ENCODE data around the gene QSER1. TPM values are rescaled to one million over a fixed set of nuclear protein-coding genes. Genes with fewer than 3 reads are reported as not detected.

QSER1 gene
- total and polyA plus RNA-seq, 2 experiments from 2014 or later, result 29.4 to 132 TPM

DNA sequence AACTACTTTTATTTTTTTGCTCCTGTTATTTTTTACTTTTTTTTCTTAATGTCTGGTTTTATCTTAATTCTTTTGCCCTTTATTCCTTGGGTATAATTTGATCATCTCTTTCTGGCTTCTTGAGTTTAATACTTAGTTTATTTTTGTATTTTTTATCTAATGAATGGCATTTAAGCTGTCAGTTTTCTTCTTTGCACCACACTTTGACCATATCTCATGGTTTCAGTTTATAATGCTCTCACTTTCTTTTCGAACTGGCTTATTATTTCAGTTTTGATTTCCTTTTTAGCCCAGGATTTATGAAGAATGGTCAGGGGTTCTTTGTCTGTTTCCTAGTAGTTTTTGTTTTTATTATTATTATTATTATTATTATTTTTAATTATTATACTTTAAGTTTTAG, 48.3 kb downstream of the QSER1 start:
- DNase-seq (ENCODE audit: low spot score), result no peak
- Mint-ChIP-seq H3K9me3 (no peaks in the 10 kb centered on the region; the same call in 2 of the 3 replicates), H3K36me3 (ENCODE audit: low read depth) (peaks cover 68% of the 10 kb centered on the region), H3K27ac (no peak overlapping the region), H3K27me3 (ENCODE audit: insufficient read depth, low read depth, poor library complexity) (no peaks in the 10 kb centered on the region), H3K4me1 (peaks cover 3% of the 10 kb centered on the region), H3K4me3 (no peak overlapping the region)
- Histone ChIP-seq H3K36me3 (ENCODE audit: insufficient read depth) (peaks cover 18% of the 10 kb centered on the region; the same call in 1 of the 2 replicates), H3K79me2 (replicated peaks; ENCODE audit: insufficient read depth) (peaks cover 90% of the 10 kb centered on the region), H4K20me1 (replicated peaks; ENCODE audit: insufficient read depth) (peaks cover 32% of the 10 kb centered on the region), H3K4me2 (no peak overlapping the region), H3K9me2 (ENCODE audit: insufficient read depth) (no peaks in the 10 kb centered on the region), H3K27ac (ENCODE audit: low read depth) (no peak overlapping the region), H3F3A (replicated peaks; ENCODE audit: low read depth) (no peaks in the 10 kb centered on the region; the same call in 1 of the 2 replicates), H2AFZ (no peak overlapping the region), H3K27me3 (ENCODE audit: insufficient read depth) (no peaks in the 10 kb centered on the region), H3K4me1 (ENCODE audit: insufficient read depth) (peaks cover 17% of the 10 kb centered on the region), H3K4me3 (no peak overlapping the region)
- no peak for TF ChIP-seq ETS1 (IDR thresholded peaks at IDR 0.05)
- no peak for ATAC-seq

- no peak for ATAC-seq
- TF ChIP-seq, protein P1, sequence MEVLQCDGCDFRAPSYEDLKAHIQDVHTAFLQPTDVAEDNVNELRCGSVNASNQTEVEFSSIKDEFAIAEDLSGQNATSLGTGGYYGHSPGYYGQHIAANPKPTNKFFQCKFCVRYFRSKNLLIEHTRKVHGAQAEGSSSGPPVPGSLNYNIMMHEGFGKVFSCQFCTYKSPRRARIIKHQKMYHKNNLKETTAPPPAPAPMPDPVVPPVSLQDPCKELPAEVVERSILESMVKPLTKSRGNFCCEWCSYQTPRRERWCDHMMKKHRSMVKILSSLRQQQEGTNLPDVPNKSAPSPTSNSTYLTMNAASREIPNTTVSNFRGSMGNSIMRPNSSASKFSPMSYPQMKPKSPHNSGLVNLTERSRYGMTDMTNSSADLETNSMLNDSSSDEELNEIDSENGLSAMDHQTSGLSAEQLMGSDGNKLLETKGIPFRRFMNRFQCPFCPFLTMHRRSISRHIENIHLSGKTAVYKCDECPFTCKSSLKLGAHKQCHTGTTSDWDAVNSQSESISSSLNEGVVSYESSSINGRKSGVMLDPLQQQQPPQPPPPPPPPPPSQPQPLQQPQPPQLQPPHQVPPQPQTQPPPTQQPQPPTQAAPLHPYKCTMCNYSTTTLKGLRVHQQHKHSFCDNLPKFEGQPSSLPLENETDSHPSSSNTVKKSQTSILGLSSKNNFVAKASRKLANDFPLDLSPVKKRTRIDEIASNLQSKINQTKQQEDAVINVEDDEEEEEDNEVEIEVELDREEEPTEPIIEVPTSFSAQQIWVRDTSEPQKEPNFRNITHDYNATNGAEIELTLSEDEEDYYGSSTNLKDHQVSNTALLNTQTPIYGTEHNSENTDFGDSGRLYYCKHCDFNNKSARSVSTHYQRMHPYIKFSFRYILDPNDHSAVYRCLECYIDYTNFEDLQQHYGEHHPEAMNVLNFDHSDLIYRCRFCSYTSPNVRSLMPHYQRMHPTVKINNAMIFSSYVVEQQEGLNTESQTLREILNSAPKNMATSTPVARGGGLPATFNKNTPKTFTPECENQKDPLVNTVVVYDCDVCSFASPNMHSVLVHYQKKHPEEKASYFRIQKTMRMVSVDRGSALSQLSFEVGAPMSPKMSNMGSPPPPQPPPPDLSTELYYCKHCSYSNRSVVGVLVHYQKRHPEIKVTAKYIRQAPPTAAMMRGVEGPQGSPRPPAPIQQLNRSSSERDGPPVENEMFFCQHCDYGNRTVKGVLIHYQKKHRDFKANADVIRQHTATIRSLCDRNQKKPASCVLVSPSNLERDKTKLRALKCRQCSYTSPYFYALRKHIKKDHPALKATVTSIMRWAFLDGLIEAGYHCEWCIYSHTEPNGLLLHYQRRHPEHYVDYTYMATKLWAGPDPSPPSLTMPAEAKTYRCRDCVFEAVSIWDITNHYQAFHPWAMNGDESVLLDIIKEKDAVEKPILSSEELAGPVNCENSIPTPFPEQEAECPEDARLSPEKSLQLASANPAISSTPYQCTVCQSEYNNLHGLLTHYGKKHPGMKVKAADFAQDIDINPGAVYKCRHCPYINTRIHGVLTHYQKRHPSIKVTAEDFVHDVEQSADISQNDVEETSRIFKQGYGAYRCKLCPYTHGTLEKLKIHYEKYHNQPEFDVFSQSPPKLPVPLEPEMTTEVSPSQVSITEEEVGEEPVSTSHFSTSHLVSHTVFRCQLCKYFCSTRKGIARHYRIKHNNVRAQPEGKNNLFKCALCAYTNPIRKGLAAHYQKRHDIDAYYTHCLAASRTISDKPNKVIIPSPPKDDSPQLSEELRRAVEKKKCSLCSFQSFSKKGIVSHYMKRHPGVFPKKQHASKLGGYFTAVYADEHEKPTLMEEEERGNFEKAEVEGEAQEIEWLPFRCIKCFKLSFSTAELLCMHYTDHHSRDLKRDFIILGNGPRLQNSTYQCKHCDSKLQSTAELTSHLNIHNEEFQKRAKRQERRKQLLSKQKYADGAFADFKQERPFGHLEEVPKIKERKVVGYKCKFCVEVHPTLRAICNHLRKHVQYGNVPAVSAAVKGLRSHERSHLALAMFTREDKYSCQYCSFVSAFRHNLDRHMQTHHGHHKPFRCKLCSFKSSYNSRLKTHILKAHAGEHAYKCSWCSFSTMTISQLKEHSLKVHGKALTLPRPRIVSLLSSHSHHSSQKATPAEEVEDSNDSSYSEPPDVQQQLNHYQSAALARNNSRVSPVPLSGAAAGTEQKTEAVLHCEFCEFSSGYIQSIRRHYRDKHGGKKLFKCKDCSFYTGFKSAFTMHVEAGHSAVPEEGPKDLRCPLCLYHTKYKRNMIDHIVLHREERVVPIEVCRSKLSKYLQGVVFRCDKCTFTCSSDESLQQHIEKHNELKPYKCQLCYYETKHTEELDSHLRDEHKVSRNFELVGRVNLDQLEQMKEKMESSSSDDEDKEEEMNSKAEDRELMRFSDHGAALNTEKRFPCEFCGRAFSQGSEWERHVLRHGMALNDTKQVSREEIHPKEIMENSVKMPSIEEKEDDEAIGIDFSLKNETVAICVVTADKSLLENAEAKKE (CRISPR knock-in tag; IDR thresholded peaks at IDR 0.05), result no peak
- TF ChIP-seq ETS1 (IDR thresholded peaks at IDR 0.05), result no peak
- no peak for TF ChIP-seq STAT1 (IDR thresholded peaks at IDR 0.05; ENCODE audit: unreplicated experiment)
- TF ChIP-seq ZNF331 (CRISPR knock-in tag; IDR thresholded peaks at IDR 0.05; ENCODE audit: low read depth), result no peak
- no peak for TF ChIP-seq EZH2phosphoT487 (IDR thresholded peaks at IDR 0.05; ENCODE audit: unreplicated experiment)
- no peak for TF ChIP-seq EZH2 (IDR thresholded peaks at IDR 0.05; ENCODE audit: low read depth, unreplicated experiment)
- TF ChIP-seq, protein P2, sequence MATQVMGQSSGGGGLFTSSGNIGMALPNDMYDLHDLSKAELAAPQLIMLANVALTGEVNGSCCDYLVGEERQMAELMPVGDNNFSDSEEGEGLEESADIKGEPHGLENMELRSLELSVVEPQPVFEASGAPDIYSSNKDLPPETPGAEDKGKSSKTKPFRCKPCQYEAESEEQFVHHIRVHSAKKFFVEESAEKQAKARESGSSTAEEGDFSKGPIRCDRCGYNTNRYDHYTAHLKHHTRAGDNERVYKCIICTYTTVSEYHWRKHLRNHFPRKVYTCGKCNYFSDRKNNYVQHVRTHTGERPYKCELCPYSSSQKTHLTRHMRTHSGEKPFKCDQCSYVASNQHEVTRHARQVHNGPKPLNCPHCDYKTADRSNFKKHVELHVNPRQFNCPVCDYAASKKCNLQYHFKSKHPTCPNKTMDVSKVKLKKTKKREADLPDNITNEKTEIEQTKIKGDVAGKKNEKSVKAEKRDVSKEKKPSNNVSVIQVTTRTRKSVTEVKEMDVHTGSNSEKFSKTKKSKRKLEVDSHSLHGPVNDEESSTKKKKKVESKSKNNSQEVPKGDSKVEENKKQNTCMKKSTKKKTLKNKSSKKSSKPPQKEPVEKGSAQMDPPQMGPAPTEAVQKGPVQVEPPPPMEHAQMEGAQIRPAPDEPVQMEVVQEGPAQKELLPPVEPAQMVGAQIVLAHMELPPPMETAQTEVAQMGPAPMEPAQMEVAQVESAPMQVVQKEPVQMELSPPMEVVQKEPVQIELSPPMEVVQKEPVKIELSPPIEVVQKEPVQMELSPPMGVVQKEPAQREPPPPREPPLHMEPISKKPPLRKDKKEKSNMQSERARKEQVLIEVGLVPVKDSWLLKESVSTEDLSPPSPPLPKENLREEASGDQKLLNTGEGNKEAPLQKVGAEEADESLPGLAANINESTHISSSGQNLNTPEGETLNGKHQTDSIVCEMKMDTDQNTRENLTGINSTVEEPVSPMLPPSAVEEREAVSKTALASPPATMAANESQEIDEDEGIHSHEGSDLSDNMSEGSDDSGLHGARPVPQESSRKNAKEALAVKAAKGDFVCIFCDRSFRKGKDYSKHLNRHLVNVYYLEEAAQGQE (IDR thresholded peaks at IDR 0.05; ENCODE audit: unreplicated experiment), result no peak
- no peak for TF ChIP-seq CREB1 (CRISPR knock-in tag; IDR thresholded peaks at IDR 0.05; ENCODE audit: low read depth)
- TF ChIP-seq NANOG (IDR thresholded peaks at IDR 0.05; ENCODE audit: borderline replicate concordance), result no peak
These were observed 55.4 kb downstream of the QSER1 start for GRCh38 chr11:32947978-32948377.

More at GRCh38 chr11:32947978-32948377, 55.4 kb downstream of the QSER1 start:
- Histone ChIP-seq H3K27me3 (ENCODE audit: insufficient read depth) (no peaks in the 10 kb centered on the region), H3K4me3 (no peak overlapping the region), H3K4me2 (no peak overlapping the region), H3K36me3 (ENCODE audit: insufficient read depth) (peaks cover 4% of the 10 kb centered on the region; the same call in 1 of the 2 replicates), H2AFZ (no peak overlapping the region), H3K27ac (ENCODE audit: low read depth) (peak overlapping the region; percentile 12; the same call in 1 of the 2 replicates), H3K9me2 (ENCODE audit: insufficient read depth) (no peaks in the 10 kb centered on the region), H3K4me1 (ENCODE audit: insufficient read depth) (peaks cover 2% of the 10 kb centered on the region; the same call in 1 of the 2 replicates), H3K79me2 (replicated peaks; ENCODE audit: insufficient read depth) (peaks cover 92% of the 10 kb centered on the region), H4K20me1 (replicated peaks; ENCODE audit: insufficient read depth) (peaks cover 10% of the 10 kb centered on the region; the same call in 1 of the 2 replicates), H3F3A (replicated peaks; ENCODE audit: low read depth) (no peaks in the 10 kb centered on the region)
- Mint-ChIP-seq H3K4me1 (peaks cover 14% of the 10 kb centered on the region; the same call in 2 of the 3 replicates), H3K27me3 (ENCODE audit: insufficient read depth, low read depth, poor library complexity) (peaks cover 6% of the 10 kb centered on the region), H3K4me3 (no peak overlapping the region), H3K36me3 (ENCODE audit: low read depth) (peaks cover 21% of the 10 kb centered on the region), H3K27ac (0 out of 2 replicates have a peak overlapping the region, but pooled peaks have one; percentile 1), H3K9me3 (no peaks in the 10 kb centered on the region; the same call in 2 of the 3 replicates)
- no peak for DNase-seq (ENCODE audit: low spot score)

All from GM23338 (cell line).